ENCODE measurements around the gene AOPEP.

AOPEP gene

GRCh38 chr9:94851892-94852291 lies 125.4 kb downstream of the AOPEP start:
- no peak for DNase-seq

GRCh38 chr9:94852373-94852772 lies 125.9 kb downstream of the AOPEP start:
- no peak for DNase-seq

GRCh38 chr9:94853887-94854286 lies 127.4 kb downstream of the AOPEP start:
- no peak for DNase-seq

- DNase-seq, result no peak
These were observed 129.4 kb downstream of the AOPEP start for GRCh38 chr9:94855903-94856302.

- DNase-seq, result no peak
These were observed 131.3 kb downstream of the AOPEP start for GRCh38 chr9:94857791-94858190.

- DNase-seq, result no peak
These were observed 132.7 kb downstream of the AOPEP start for GRCh38 chr9:94859226-94859625.

GRCh38 chr9:94859891-94860290 lies 133.4 kb downstream of the AOPEP start:
- no peak for DNase-seq

GRCh38 chr9:94860678-94861588 lies 134.4 kb downstream of the AOPEP start:
- DNase-seq, result peak; percentile 72

GRCh38 chr9:94861589-94862272 lies 135.2 kb downstream of the AOPEP start:
- DNase-seq, result no peak

GRCh38 chr9:94864196-94864595 lies 137.7 kb downstream of the AOPEP start:
- no peak for DNase-seq

GRCh38 chr9:94864862-94865509 lies 138.5 kb downstream of the AOPEP start:
- DNase-seq, result no peak

- DNase-seq, result no peak
These were observed 139.3 kb downstream of the AOPEP start for GRCh38 chr9:94865582-94866452.

- no peak for DNase-seq
These were observed 140.3 kb downstream of the AOPEP start for GRCh38 chr9:94866770-94867169.

- no peak for DNase-seq
These were observed 140.9 kb downstream of the AOPEP start for GRCh38 chr9:94867281-94867841.

- no peak for DNase-seq
These were observed 141.4 kb downstream of the AOPEP start for GRCh38 chr9:94867842-94868312.

- no peak for DNase-seq
These were observed 142.0 kb downstream of the AOPEP start for GRCh38 chr9:94868464-94868863.

GRCh38 chr9:94869415-94869843 lies 142.9 kb downstream of the AOPEP start:
- no peak for DNase-seq

- no peak for DNase-seq
These were observed 143.9 kb downstream of the AOPEP start for GRCh38 chr9:94870465-94870792.

- DNase-seq, result peak; percentile 67
These were observed 144.5 kb downstream of the AOPEP start for GRCh38 chr9:94870793-94871558.

- no peak for DNase-seq
These were observed 145.8 kb downstream of the AOPEP start for GRCh38 chr9:94872083-94872833.
